ENCODE measurements around the gene ADI1.

DNA sequence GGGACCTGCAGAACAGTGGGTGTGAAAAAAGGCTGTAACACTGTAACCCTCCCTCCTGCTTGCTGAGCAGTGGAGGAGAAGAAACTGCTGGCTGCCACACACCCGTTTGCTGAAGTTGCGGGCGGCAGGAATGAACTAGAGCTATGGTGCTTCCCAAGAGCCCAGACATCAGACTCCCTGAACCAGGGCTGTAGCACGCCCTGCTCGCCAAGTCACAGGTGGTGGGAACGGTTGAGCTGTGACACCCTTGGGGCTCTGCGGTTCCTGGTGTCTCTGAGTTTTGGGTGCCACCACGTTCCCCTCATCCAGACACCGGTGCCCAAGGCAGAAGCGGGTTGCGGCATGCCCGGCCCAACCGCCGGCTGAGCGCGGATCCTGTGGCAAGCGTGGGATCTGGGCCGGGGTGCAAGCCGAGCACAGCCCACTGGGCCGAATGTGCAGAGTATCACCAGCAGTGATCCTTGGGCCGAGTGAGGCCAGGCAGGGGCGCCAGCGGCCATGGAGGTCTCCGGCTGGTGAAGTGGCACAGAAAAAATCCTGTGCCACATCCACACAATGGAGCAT is 15.0 kb upstream of the ADI1 start:
- TF ChIP-seq TARDBP (IDR thresholded peaks at IDR 0.05) (no peak), SP1 (IDR thresholded peaks at IDR 0.05) (no peak), NFRKB (IDR thresholded peaks at IDR 0.05) (no peak), ELF4 (IDR thresholded peaks at IDR 0.05) (no peak), FOXK2 (IDR thresholded peaks at IDR 0.05) (no peak), BHLHE40 (IDR thresholded peaks at IDR 0.05; ENCODE audit: borderline replicate concordance) (no peak), LEF1 (IDR thresholded peaks at IDR 0.05; ENCODE audit: borderline replicate concordance) (no peak)
